GM19452 (cell line): ENCODE data around the gene SAA1.

Experiments used
- ATAC-seq: cut with Tn5 transposase; IDR thresholded peaks from one replicate; pipeline ENCODE4 v1.9.1; 2021; ENCODE audit not compliant: unreplicated experiment

The SAA1 gene

GRCh38 chr11:18307461-18308139 is 41.5 kb downstream of the SAA1 start:
- ATAC-seq: no peak

- ATAC-seq: no peak
Observed at GRCh38 chr11:18308242-18308641, 42.2 kb downstream of the SAA1 start.

- ATAC-seq: no peak
Observed at GRCh38 chr11:18309691-18310090, 43.6 kb downstream of the SAA1 start.

GRCh38 chr11:18310800-18311340 is 44.8 kb downstream of the SAA1 start:
- peak; percentile 76 for ATAC-seq

GRCh38 chr11:18312012-18312411 is 45.9 kb downstream of the SAA1 start:
- no peak for ATAC-seq

GRCh38 chr11:18312663-18313420 is 46.8 kb downstream of the SAA1 start:
- ATAC-seq: no peak

GRCh38 chr11:18313965-18314763 is 48.1 kb downstream of the SAA1 start:
- no peak for ATAC-seq

GRCh38 chr11:18314784-18315523 is 48.9 kb downstream of the SAA1 start:
- ATAC-seq: no peak

GRCh38 chr11:18315893-18316292 is 49.8 kb downstream of the SAA1 start:
- no peak for ATAC-seq

GRCh38 chr11:18317551-18317950 is 51.5 kb downstream of the SAA1 start:
- no peak for ATAC-seq
